NB4 (cell line): ENCODE data around the gene TP73.

ENCODE experiments used
- DNase-seq: peaks from one replicate; pipeline ENCODE4 v3.0.0; 2010; ENCODE audit warnings: low read depth
- H3K4me3 ChIP-seq: one replicate; pipeline ENCODE4 v1.5.1; 2011; ENCODE audit warnings: mild to moderate bottlenecking, low read depth, low read length, moderate library complexity
- MYC ChIP-seq: IDR thresholded peaks from 2 replicates; pipeline ENCODE4 v1.6.1; 2011; ENCODE audit warnings: low read depth, low read length
- POLR2A ChIP-seq: IDR thresholded peaks from 2 replicates; pipeline ENCODE4 v1.6.1; 2011; ENCODE audit warnings: mild to moderate bottlenecking; ENCODE audit not compliant: insufficient read length; ENCODE audit errors: extremely low read depth
- TF ChIP-seq, protein P1 (sequence below): IDR thresholded peaks from one replicate; pipeline ENCODE4 v1.5.1; 2012; ENCODE audit warnings: low read depth, low read length
- TF ChIP-seq, protein P2 (sequence below): IDR thresholded peaks from 2 replicates; pipeline ENCODE4 v1.6.1; 2011; ENCODE audit warnings: low read depth, low read length

The TP73 gene

DNA sequence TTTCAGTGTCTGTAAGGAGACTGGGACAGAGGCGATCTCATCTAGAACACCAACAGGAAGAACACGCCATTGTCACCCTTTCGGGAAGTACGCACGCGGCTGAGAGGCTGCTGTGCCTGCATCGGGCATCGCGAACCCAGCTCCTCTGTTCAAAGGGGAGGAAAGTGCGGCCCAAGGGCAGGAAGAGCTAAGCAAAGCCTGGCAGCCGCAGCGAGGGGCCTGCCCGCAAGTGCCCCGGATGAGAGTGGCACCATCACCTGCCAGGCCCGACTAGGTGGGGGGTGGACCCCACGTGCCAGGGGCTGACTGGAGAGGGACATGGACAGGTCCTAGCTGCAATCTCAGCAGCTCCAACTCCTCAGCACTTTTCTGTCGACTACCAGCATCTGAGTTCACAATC is 20.0 kb upstream of the TP73 start:
- no peak for DNase-seq
- no peak overlapping the region for H3K4me3 ChIP-seq
- TF ChIP-seq POLR2A (no peak), MYC (no peak)
- TF ChIP-seq, protein P1, sequence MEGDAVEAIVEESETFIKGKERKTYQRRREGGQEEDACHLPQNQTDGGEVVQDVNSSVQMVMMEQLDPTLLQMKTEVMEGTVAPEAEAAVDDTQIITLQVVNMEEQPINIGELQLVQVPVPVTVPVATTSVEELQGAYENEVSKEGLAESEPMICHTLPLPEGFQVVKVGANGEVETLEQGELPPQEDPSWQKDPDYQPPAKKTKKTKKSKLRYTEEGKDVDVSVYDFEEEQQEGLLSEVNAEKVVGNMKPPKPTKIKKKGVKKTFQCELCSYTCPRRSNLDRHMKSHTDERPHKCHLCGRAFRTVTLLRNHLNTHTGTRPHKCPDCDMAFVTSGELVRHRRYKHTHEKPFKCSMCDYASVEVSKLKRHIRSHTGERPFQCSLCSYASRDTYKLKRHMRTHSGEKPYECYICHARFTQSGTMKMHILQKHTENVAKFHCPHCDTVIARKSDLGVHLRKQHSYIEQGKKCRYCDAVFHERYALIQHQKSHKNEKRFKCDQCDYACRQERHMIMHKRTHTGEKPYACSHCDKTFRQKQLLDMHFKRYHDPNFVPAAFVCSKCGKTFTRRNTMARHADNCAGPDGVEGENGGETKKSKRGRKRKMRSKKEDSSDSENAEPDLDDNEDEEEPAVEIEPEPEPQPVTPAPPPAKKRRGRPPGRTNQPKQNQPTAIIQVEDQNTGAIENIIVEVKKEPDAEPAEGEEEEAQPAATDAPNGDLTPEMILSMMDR: no peak
- TF ChIP-seq, protein P2, sequence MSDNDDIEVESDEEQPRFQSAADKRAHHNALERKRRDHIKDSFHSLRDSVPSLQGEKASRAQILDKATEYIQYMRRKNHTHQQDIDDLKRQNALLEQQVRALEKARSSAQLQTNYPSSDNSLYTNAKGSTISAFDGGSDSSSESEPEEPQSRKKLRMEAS: no peak

DNA sequence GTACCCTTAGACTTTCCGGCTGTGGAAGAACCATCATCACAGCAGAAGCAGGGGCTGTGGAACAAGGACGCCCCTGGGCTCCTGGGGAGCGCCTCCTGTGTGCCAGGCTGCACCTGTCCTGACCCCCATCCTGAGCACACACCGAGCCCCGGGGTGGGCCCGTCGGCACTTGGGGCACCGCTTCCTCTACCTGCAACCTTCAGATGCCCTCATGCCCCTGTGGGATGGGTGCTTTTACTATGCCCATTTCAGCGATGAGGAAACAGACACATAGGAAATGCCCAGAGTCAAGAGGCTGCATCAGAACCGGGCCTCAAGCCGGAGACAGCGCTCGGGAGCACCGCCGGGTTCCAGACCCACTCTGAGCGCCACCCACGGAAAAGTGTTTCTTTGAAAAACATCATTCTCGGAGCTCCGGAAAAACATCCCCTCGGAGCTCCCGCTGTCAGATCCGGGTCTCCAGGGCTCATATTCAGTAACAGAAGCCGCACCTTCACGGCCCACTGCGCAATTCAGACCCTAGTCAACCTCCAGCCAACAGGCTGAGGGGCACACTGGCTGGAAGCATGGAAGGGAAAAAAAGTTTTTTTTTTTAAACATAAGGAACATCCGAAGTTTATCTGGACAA is 19.5 kb upstream of the TP73 start:
- no peak overlapping the region for H3K4me3 ChIP-seq
- TF ChIP-seq POLR2A (no peak), MYC (no peak)
- TF ChIP-seq, protein P2: no peak

DNA sequence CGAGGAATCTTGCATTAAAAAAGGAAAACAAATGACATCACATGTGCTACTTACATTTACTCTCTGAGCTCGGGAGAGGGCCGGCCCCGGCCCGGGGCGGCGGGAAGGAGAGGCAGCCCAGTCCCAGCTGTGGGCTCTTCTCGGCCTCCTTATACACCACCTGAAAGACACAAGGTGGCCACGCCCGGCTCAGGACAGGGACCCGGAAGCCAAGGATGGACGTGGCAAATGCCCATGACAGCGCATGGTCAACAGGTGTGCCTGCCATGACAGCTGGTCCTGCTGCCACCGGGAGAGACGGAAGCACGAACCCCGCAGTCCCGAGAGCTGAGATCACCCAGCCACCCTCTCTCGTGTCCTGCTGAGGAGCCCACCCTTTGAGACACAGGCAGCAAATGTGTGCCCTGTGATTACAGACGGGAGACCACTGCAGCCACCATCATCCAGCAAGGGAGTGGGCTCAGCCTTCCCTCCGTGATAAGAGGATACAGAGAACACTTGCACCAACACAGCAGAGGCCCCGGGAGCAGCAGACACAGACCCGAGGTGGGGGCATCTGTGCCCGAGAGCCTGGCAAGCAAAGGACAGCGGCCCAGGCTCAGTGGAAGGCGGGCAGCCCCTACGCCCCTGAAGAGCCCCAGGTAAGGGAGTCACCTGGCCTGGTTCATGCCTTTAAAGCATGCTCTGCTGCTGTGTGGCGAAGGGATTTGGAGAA is 18.8 kb upstream of the TP73 start:
- DNase-seq: no peak
- no peak overlapping the region for H3K4me3 ChIP-seq
- TF ChIP-seq, protein P2: no peak
- no peak for TF ChIP-seq POLR2A

More for the DNA sequence above, 19.5 kb upstream of the TP73 start:
- DNase-seq: no peak

DNA sequence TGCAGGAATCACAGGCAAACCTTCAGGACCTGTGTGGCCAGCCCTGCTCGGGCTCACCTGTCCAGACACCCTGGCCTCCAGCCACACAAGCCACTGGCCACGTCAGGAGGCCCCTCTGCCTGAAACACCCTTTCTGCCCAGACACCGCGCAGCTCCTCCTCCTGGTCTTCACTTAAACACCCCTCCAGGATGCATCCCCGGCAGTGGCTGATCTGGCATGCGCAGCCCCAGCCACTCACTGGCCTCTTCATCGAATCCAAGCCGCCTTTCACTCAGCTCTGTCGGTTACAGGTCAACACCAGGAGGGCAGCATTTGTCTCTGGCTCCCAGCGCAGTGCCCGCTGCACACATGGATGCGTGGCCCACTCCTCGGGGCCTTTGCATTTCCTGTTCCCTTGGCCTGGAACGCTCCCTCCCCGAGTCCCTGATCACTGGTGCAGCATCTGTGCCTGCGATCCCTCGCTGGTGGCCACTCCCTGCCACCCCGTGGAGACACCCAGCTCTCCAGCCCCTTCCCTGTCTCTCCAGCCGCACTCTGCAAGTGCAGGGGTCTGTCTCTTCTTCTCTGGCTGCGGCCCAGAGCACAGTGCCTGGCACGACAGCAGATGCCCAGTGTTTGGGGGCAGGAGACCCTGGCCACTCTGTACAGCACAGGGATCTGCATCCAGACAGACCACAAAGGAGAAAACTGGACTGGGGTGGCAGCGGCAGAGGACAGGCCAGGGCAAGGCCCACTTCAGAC is 18.1 kb upstream of the TP73 start:
- TF ChIP-seq POLR2A (no peak), MYC (no peak)
- TF ChIP-seq, protein P2: no peak
- TF ChIP-seq, protein P1: no peak
- no peak overlapping the region for H3K4me3 ChIP-seq
- no peak for DNase-seq

DNA sequence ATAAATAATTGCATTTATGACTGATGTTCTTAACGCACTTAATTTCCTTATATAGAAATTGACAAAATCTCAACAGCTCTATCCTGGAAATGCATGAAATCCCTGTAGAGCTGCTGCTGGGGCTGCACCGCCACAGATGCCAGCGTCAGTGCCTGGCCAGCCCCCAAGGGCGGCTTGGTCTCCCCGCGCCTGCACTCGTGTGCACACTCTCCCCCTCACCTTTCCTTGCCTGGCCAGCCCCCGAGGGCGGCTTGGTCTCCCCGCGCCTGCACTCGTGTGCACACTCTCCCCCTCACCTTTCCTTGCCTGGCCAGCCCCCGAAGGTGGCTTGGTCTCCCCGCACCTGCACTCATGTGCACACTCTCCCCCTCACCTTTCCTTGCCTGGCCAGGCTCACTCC is 16.2 kb upstream of the TP73 start:
- no peak for DNase-seq
- TF ChIP-seq MYC: no peak
- TF ChIP-seq, protein P1: no peak

DNA sequence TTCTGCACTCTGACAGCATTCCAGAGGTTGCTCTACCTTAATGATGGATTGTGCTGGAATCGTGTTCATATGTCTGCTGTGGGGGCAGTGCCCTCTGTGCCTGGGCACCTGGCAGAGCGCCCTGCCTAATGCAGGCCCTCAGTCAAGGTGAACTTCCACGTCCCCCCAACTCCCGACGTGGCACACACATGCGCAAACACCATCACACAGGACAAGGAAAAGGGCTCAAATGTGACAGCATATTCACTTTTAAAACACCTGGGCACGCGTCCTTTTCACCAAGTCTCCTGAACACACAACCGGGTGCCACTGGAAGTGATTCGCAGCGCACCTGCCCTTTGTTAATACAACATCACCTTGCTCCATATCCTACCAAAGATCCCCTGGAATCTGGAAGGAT is 15.8 kb upstream of the TP73 start:
- no peak for DNase-seq
- H3K4me3 ChIP-seq: no peak overlapping the region
- TF ChIP-seq MYC (no peak), POLR2A (no peak)
- TF ChIP-seq, protein P2: no peak
- TF ChIP-seq, protein P1: no peak

More for the DNA sequence above, 16.2 kb upstream of the TP73 start:
- H3K4me3 ChIP-seq: no peak overlapping the region
